Neural cell (in vitro differentiated cells): Measurements from ENCODE around the gene BRINP1. TPM values are rescaled to one million over a fixed set of nuclear protein-coding genes. Genes with fewer than 3 reads are reported as not detected.
A peak's percentile ranks its signal among the peaks of the same experiment; 100 is the strongest.

Experiments
- H2AFZ ChIP-seq: fragments of 200-600, 300-800 bp; sonication (generic), shearing (Covaris generic); 2 replicates; pipeline ENCODE4 v1.6.0; 2014; ENCODE audit warnings: low read depth, mild to moderate bottlenecking, antibody characterized with exemption, low read length, moderate library complexity
- H3F3A ChIP-seq: fragments of 200-600 bp; shearing (Covaris generic); 2 replicates; pipeline ENCODE4 v1.6.1; 2016; ENCODE audit warnings: mild to moderate bottlenecking, moderate library complexity, mixed read lengths, antibody characterized with exemption, low read length; ENCODE audit not compliant: insufficient read depth, poor library complexity, severe bottlenecking
- H3K27ac ChIP-seq: fragments of 200-600, 300-800 bp; sonication (generic), shearing (Covaris generic); 2 replicates; pipeline ENCODE4 v1.5.1; 2014; ENCODE audit warnings: mild to moderate bottlenecking, low read length, moderate library complexity
- H3K27me3 ChIP-seq: fragments of 300-800, 200-600 bp; sonication (generic), shearing (Covaris generic); 2 replicates; pipeline ENCODE4 v1.6.0; 2014; ENCODE audit warnings: mild to moderate bottlenecking, low read depth, low read length, moderate library complexity; ENCODE audit not compliant: insufficient read depth
- H3K36me3 ChIP-seq: fragments of 300-800, 200-600 bp; sonication (generic), shearing (Covaris generic); 2 replicates; pipeline ENCODE4 v1.5.1; 2014; ENCODE audit warnings: mild to moderate bottlenecking, antibody characterized with exemption, low read length, moderate library complexity; ENCODE audit not compliant: insufficient read depth
- H3K4me2 ChIP-seq: fragments of 300-800, 200-600 bp; sonication (generic), shearing (Covaris generic); 2 replicates; pipeline ENCODE4 v1.6.0; 2014; ENCODE audit warnings: mild to moderate bottlenecking, low read length
- H3K4me3 ChIP-seq: fragments of 300-800, 200-600 bp; sonication (generic), shearing (Covaris generic); 2 replicates; pipeline ENCODE4 v1.5.1; 2014; ENCODE audit warnings: mild to moderate bottlenecking, low read length, moderate library complexity
- H3K79me2 ChIP-seq: fragments of 200-600 bp; shearing (Covaris generic); replicated peaks from 2 replicates; pipeline ENCODE4 v1.6.0; 2014; ENCODE audit warnings: mild to moderate bottlenecking, low read length, moderate library complexity; ENCODE audit not compliant: insufficient read depth
- H3K9ac ChIP-seq: fragments of 300-800, 200-600 bp; sonication (generic), shearing (Covaris generic); 2 replicates; pipeline ENCODE4 v1.6.1; 2016; ENCODE audit warnings: mild to moderate bottlenecking, low read length, mixed read lengths
- H3K9me2 ChIP-seq: fragments of 200-600 bp; shearing (Covaris generic); 2 replicates; pipeline ENCODE4 v1.6.1; 2016; ENCODE audit warnings: mild to moderate bottlenecking, low read length, mixed read lengths; ENCODE audit not compliant: insufficient read depth
- H3K9me3 ChIP-seq: fragments of 200-600, 300-800 bp; sonication (generic), shearing (Covaris generic); 2 replicates; pipeline ENCODE4 v1.6.1; 2016; ENCODE audit warnings: mild to moderate bottlenecking, mixed run types, low read length, moderate library complexity, mixed read lengths
- H4K20me1 ChIP-seq: fragments of 200-600 bp; shearing (Covaris generic); 2 replicates; pipeline ENCODE4 v1.6.1; 2016; ENCODE audit warnings: mild to moderate bottlenecking, mixed run types; ENCODE audit not compliant: insufficient read depth
- EP300 ChIP-seq: fragments of 450-650 bp; conservative IDR thresholded peaks from 2 replicates; pipeline ENCODE4 v1.6.1; 2014; ENCODE audit warnings: antibody characterized with exemption, mild to moderate bottlenecking, moderate library complexity; ENCODE audit not compliant: poor library complexity, severe bottlenecking
- EZH2 ChIP-seq: fragments of 200-600, 300-800 bp; shearing (Covaris generic), sonication (generic); IDR thresholded peaks from 2 replicates; pipeline ENCODE4 v1.6.1; 2014; ENCODE audit warnings: antibody characterized with exemption, low read length, borderline replicate concordance, mild to moderate bottlenecking; ENCODE audit not compliant: insufficient read depth, poor library complexity, severe bottlenecking
- MXI1 ChIP-seq: fragments of 450-650 bp; conservative IDR thresholded peaks from 2 replicates; pipeline ENCODE4 v1.6.1; 2014; ENCODE audit warnings: antibody characterized with exemption, mild to moderate bottlenecking; ENCODE audit not compliant: poor library complexity, severe bottlenecking
- POLR2AphosphoS5 ChIP-seq: IDR thresholded peaks from 2 replicates; pipeline ENCODE4 v1.6.1; 2012
- RAD21 ChIP-seq: fragments of 450-650 bp; conservative IDR thresholded peaks from 2 replicates; pipeline ENCODE4 v1.6.1; 2014; ENCODE audit warnings: antibody characterized with exemption, mild to moderate bottlenecking, moderate library complexity
- REST ChIP-seq: IDR thresholded peaks from 2 replicates; pipeline ENCODE4 v1.6.1; 2012; ENCODE audit warnings: borderline replicate concordance
- SMC3 ChIP-seq: fragments of 450-650 bp; conservative IDR thresholded peaks from 2 replicates; pipeline ENCODE4 v1.6.1; 2014; ENCODE audit warnings: antibody characterized with exemption, mild to moderate bottlenecking, moderate library complexity; ENCODE audit not compliant: poor library complexity
- TAF1 ChIP-seq: IDR thresholded peaks from 2 replicates; pipeline ENCODE4 v1.6.1; 2012; ENCODE audit warnings: low read depth
- polyA plus RNA-seq: library from polyadenylated mRNA; depleted of rRNA; stranded (reverse); fragments of >200 nt; gene quantifications from 2 replicates; pipeline ENCODE4 v1.2.3, GENCODE V29; 2014
- TF ChIP-seq, protein P1 (sequence below): fragments of 450-650 bp; IDR thresholded peaks from 2 replicates; pipeline ENCODE4 v1.5.1; 2014; ENCODE audit warnings: antibody characterized with exemption, mild to moderate bottlenecking, moderate library complexity; ENCODE audit not compliant: poor library complexity, severe bottlenecking

The BRINP1 gene
- polyA plus RNA-seq, 1 donor from 2014 or later: 15.6 TPM

DNA sequence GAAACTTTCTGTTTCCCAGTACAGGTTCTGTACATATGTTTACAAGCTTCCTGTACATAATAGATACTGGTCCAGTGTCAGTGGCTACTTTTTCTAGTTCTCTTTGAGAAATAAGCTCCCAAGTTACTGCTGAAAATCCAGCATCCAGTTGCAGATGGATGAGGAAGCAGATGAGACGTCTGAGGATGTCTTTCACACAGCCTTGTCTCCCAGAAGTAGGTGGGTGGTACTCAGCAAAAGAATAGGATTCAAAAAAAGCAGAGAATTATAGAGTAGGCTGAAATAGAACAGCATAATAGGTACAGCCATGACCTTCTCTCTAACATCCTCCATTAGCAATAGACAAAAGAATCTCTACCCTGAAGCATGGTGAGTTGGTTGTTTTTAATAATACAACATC is 77.7 kb downstream of the BRINP1 start:
- H3K4me3 ChIP-seq: no peak overlapping the region
- no peaks in the 10 kb centered on the region for H3K79me2 ChIP-seq
- H3K9me3 ChIP-seq: no peaks in the 10 kb centered on the region
- H3F3A ChIP-seq: no peaks in the 10 kb centered on the region
- no peak overlapping the region for H2AFZ ChIP-seq
- no peaks in the 10 kb centered on the region for H3K27me3 ChIP-seq
- H4K20me1 ChIP-seq: no peaks in the 10 kb centered on the region
- no peaks in the 10 kb centered on the region for H3K36me3 ChIP-seq
- H3K9ac ChIP-seq: no peak overlapping the region
- H3K4me2 ChIP-seq: no peak overlapping the region
- H3K9me2 ChIP-seq: no peaks in the 10 kb centered on the region
- TF ChIP-seq, protein P1, sequence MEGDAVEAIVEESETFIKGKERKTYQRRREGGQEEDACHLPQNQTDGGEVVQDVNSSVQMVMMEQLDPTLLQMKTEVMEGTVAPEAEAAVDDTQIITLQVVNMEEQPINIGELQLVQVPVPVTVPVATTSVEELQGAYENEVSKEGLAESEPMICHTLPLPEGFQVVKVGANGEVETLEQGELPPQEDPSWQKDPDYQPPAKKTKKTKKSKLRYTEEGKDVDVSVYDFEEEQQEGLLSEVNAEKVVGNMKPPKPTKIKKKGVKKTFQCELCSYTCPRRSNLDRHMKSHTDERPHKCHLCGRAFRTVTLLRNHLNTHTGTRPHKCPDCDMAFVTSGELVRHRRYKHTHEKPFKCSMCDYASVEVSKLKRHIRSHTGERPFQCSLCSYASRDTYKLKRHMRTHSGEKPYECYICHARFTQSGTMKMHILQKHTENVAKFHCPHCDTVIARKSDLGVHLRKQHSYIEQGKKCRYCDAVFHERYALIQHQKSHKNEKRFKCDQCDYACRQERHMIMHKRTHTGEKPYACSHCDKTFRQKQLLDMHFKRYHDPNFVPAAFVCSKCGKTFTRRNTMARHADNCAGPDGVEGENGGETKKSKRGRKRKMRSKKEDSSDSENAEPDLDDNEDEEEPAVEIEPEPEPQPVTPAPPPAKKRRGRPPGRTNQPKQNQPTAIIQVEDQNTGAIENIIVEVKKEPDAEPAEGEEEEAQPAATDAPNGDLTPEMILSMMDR: no peak
- no peak overlapping the region for H3K27ac ChIP-seq

- Histone ChIP-seq H3K27ac (no peak overlapping the region), H3K27me3 (no peaks in the 10 kb centered on the region), H3K9me2 (no peaks in the 10 kb centered on the region), H3F3A (no peaks in the 10 kb centered on the region), H2AFZ (no peak overlapping the region), H3K36me3 (no peaks in the 10 kb centered on the region), H3K4me3 (no peak overlapping the region), H3K4me2 (no peak overlapping the region), H3K9me3 (no peaks in the 10 kb centered on the region), H4K20me1 (no peaks in the 10 kb centered on the region), H3K79me2 (no peaks in the 10 kb centered on the region), H3K9ac (no peak overlapping the region)
- TF ChIP-seq RAD21 (peak; percentile 35), POLR2AphosphoS5 (no peak), TAF1 (no peak), MXI1 (no peak), EP300 (no peak), REST (no peak), SMC3 (peak; percentile 35), EZH2 (no peak)
- TF ChIP-seq, protein P1: peak; percentile 33
Measured at GRCh38 chr9:119289740-119290433, 79.3 kb downstream of the BRINP1 start.
